GM13976 (cell line): Measurements from ENCODE around the gene STAP2.

ENCODE experiments used
- DNase-seq: peaks from one replicate; pipeline ENCODE4 v3.0.0; 2012; ENCODE audit warnings: low spot score
- CTCF ChIP-seq: IDR thresholded peaks from 2 replicates; pipeline ENCODE4 v1.5.1; 2012; ENCODE audit warnings: borderline replicate concordance, mild to moderate bottlenecking; ENCODE audit not compliant: insufficient read depth; ENCODE audit errors: extremely low read depth, missing control alignments, control extremely low read depth
- in situ Hi-C: fragments of 300-500 bp; cut with MboI; formaldehyde crosslinking; loops from one replicate; pipeline ENCODE4 v1.12.0; 2022; ENCODE audit warnings: low sequenced_read_pairs, mixed read lengths, inconsistent platforms; ENCODE audit not compliant: unreplicated experiment

STAP2 gene

GRCh38 chr19:4305659-4306058 lies 33.0 kb downstream of the STAP2 start:
- in situ Hi-C loops = no loop called here
- no peak for TF ChIP-seq CTCF
- DNase-seq = no peak

GRCh38 chr19:4305257-4305612 lies 33.4 kb downstream of the STAP2 start:
- in situ Hi-C loops = no loop called here
- no peak for DNase-seq

GRCh38 chr19:4304538-4305256 lies 33.9 kb downstream of the STAP2 start, which contains the start of gene FSD1:
TSS of gene FSD1 (plus strand) at chr19:4304598. CDS start at chr19:4304747, 149 bp downstream.
- in situ Hi-C loops = no loop called here
- TF ChIP-seq CTCF = no peak
- DNase-seq = peak; percentile 99

More at GRCh38 chr19:4305257-4305612, 33.4 kb downstream of the STAP2 start:
- no peak for TF ChIP-seq CTCF

- DNase-seq = no peak
- in situ Hi-C loops = no loop called here
- no peak for TF ChIP-seq CTCF
Measured at GRCh38 chr19:4303819-4304537, 34.6 kb downstream of the STAP2 start.

- in situ Hi-C loops = no loop called here
- no peak for DNase-seq
- TF ChIP-seq CTCF = no peak
Measured at GRCh38 chr19:4302243-4302640, 36.4 kb downstream of the STAP2 start, which contains the start of gene TMIGD2. TSS of gene TMIGD2 (minus strand) at chr19:4302389. CDS start at chr19:4302385, 4 bp downstream.

GRCh38 chr19:4301590-4302242 lies 36.9 kb downstream of the STAP2 start:
- in situ Hi-C loops = no loop called here
- DNase-seq = no peak
- no peak for TF ChIP-seq CTCF
